ENCODE results near the gene CCR7. TPM values are rescaled to one million over a fixed set of nuclear protein-coding genes. Genes with fewer than 3 reads are reported as not detected.

The CCR7 gene
- total and polyA plus RNA-seq, 11 donors: 0.09 to 2.2 (median 0.23) TPM; not detected in 3

GRCh38 chr17:40511136-40511535 is 54.1 kb downstream of the CCR7 start:
- 89 to 97% (median 92%) methylated on average over 2 of the region's 2 CpGs for WGBS, 4 donors
- intact Hi-C loops (cut with DNase I): no loop called here
- no peak for ATAC-seq

GRCh38 chr17:40510328-40510648 is 55.0 kb downstream of the CCR7 start:
- Histone ChIP-seq H3K4me1 (peaks cover 0 to 10% (median 1%) of the 10 kb centered on the region in 12 donors), H3K27me3 (peaks cover 0 to 5% (median 0%) of the 10 kb centered on the region in 9 donors), H3K4me3 (no peak overlapping the region), H3K27ac (no peak overlapping the region), H3K36me3 (no peaks in the 10 kb centered on the region), H3K9me3 (no peaks in the 10 kb centered on the region)
- intact Hi-C loops (cut with DNase I): no loop called here
- DNase-seq: peak in 1 of 5 donors; percentile 28
- peak in 3 of 4 donors; percentile 23 to 52 (median 28) for ATAC-seq
- WGBS, 4 donors: 52 to 83% (median 75%) methylated on average over 3 to 8 of the region's 8 CpGs
- TF ChIP-seq CTCF (IDR thresholded peaks at IDR 0.05): no peak
- no peak for TF ChIP-seq POLR2A (IDR thresholded peaks at IDR 0.05)

More at GRCh38 chr17:40511136-40511535, 54.1 kb downstream of the CCR7 start:
- peaks cover 0 to 14% (median 1%) of the 10 kb centered on the region in 12 donors for H3K4me1 ChIP-seq
- no peaks in the 10 kb centered on the region for H3K9me3 ChIP-seq
- H3K27me3 ChIP-seq: peaks cover 0 to 5% (median 0%) of the 10 kb centered on the region in 9 donors
- no peak for TF ChIP-seq CTCF (IDR thresholded peaks at IDR 0.05)
- no peak for TF ChIP-seq POLR2A (IDR thresholded peaks at IDR 0.05)
- H3K36me3 ChIP-seq: no peaks in the 10 kb centered on the region
- H3K4me3 ChIP-seq: no peak overlapping the region
- H3K27ac ChIP-seq: no peak overlapping the region
- no peak for DNase-seq

- Histone ChIP-seq H3K4me1 (peaks cover 0 to 10% (median 1%) of the 10 kb centered on the region in 12 donors), H3K27me3 (peaks cover 0 to 2% (median 0%) of the 10 kb centered on the region in 9 donors), H3K36me3 (no peaks in the 10 kb centered on the region), H3K27ac (no peak overlapping the region), H3K9me3 (no peaks in the 10 kb centered on the region), H3K4me3 (no peak overlapping the region)
- ATAC-seq (peak; percentile 42 to 75 (median 54)), DNase-seq (peak in 1 of 5 donors; percentile 18)
- no peak for TF ChIP-seq CTCF (IDR thresholded peaks at IDR 0.05)
- no peak for TF ChIP-seq POLR2A (IDR thresholded peaks at IDR 0.05)
- 73 to 84% (median 80%) methylated on average over 5 to 10 of the region's 10 CpGs for WGBS, 4 donors
- intact Hi-C loops (cut with DNase I): no loop called here
Observed at GRCh38 chr17:40509626-40510327, 55.5 kb downstream of the CCR7 start.

- Histone ChIP-seq H3K4me1 (peaks cover 0 to 10% (median under 1%) of the 10 kb centered on the region in 12 donors), H3K9me3 (peaks cover 0 to 10% (median 0%) of the 10 kb centered on the region in 12 donors), H3K36me3 (no peaks in the 10 kb centered on the region), H3K4me3 (no peak overlapping the region), H3K27me3 (no peaks in the 10 kb centered on the region), H3K27ac (no peak overlapping the region)
- ATAC-seq (no peak), DNase-seq (peak in 1 of 5 donors; percentile 5)
- 86 to 93% (median 88%) methylated on average over 5 of the region's 5 CpGs for WGBS, 4 donors
- intact Hi-C loops (cut with DNase I): no loop called here
- no peak for TF ChIP-seq POLR2A (IDR thresholded peaks at IDR 0.05)
- TF ChIP-seq CTCF (IDR thresholded peaks at IDR 0.05): no peak
Observed at GRCh38 chr17:40506786-40507185, 58.5 kb downstream of the CCR7 start.

Other genes starting within 250 kb of the CCR7 start
- gene GJD3, start 200.7 kb downstream of the CCR7 start, total RNA-seq: 1 to 10 TPM; 1.2 to 8.7 (median 2.2) TPM
- gene GJD3, start 200.7 kb downstream of the CCR7 start, polyA plus RNA-seq: under 1 TPM; 0.30 to 0.35 TPM
- gene TOP2A, start 147.6 kb downstream of the CCR7 start, total RNA-seq: 10 to 100 TPM in 1 of 9 donors, 1 to 10 TPM in 5, under 1 TPM in 3; 0.39 to 28.9 (median 1.7) TPM
- gene TOP2A, start 147.6 kb downstream of the CCR7 start, polyA plus RNA-seq: under 1 TPM; 0.11 to 0.28 TPM
- 100 to 1,000 TPM; 103 to 342 (median 129) TPM for gene IGFBP4, start 122.0 kb downstream of the CCR7 start, total RNA-seq
- gene IGFBP4, start 122.0 kb downstream of the CCR7 start, polyA plus RNA-seq: 100 to 1,000 TPM; 136 to 174 TPM
- under 1 TPM in 2 of 9 donors, not detected in 7; 0.16 to 0.91 TPM for gene TNS4, start 63.8 kb downstream of the CCR7 start, total RNA-seq
- gene TNS4, start 63.8 kb downstream of the CCR7 start, polyA plus RNA-seq: not detected
- gene SMARCE1, start 82.3 kb upstream of the CCR7 start, total RNA-seq: 10 to 100 TPM; 51.8 to 88.0 (median 59.4) TPM
- gene SMARCE1, start 82.3 kb upstream of the CCR7 start, polyA plus RNA-seq: 10 to 100 TPM; 38.6 to 60.9 TPM
- gene KRT222, start 99.7 kb upstream of the CCR7 start, total RNA-seq: 1 to 10 TPM in 1 of 9 donors, under 1 TPM in 4, not detected in 4; 0.25 to 1.3 (median 0.96) TPM
- gene KRT222, start 99.7 kb upstream of the CCR7 start, polyA plus RNA-seq: not detected
- gene KRT24, start 138.3 kb upstream of the CCR7 start, total RNA-seq: not detected
- gene KRT24, start 138.3 kb upstream of the CCR7 start, polyA plus RNA-seq: not detected
- not detected for gene KRT25, start 189.9 kb upstream of the CCR7 start, total RNA-seq
- not detected for gene KRT25, start 189.9 kb upstream of the CCR7 start, polyA plus RNA-seq
- gene KRT26, start 206.7 kb upstream of the CCR7 start, total RNA-seq: not detected
- gene KRT26, start 206.7 kb upstream of the CCR7 start, polyA plus RNA-seq: not detected
- not detected for gene KRT27, start 217.1 kb upstream of the CCR7 start, total RNA-seq
- not detected for gene KRT27, start 217.1 kb upstream of the CCR7 start, polyA plus RNA-seq
- not detected for gene KRT28, start 234.5 kb upstream of the CCR7 start, total RNA-seq
- gene KRT28, start 234.5 kb upstream of the CCR7 start, polyA plus RNA-seq: not detected